GM12878 (cell line): ENCODE results near the gene MOCOS. TPM values are rescaled to one million over a fixed set of nuclear protein-coding genes. Genes with fewer than 3 reads are reported as not detected.

Source experiments
- ATAC-seq: fragments of 200-7000 bp; cut with Tn5 transposase; 3 replicates; pipeline ENCODE4 v1.9.1; 2020; ENCODE audit warnings: mild to moderate bottlenecking, moderate library complexity
- BruUV-seq: library from RNA; stranded (reverse); fragments of 400-500 nt; replicated peaks from 2 replicates; lab custom pipeline; 2021; lab: Mats Ljungman, UMichigan
- CTCF ChIA-PET: fragments of 300-600 bp; sonication (Branson Sonifier 250); formaldehyde crosslinking; extraction: SDS; loops from one replicate; lab custom pipeline; 2021; ENCODE audit warnings: inconsistent platforms; lab: Yijun Ruan, JAX
- POLR2A ChIA-PET: fragments of 350-600 bp; formaldehyde crosslinking; extraction: SDS; loops from one replicate; lab custom pipeline; 2021; ENCODE audit warnings: inconsistent platforms; lab: Charles Lee
- RAD21 ChIA-PET: fragments of 300-600 bp; sonication (Branson Sonifier 250); formaldehyde crosslinking; loops from one replicate; lab custom pipeline; 2023; ENCODE audit warnings: antibody characterized with exemption; ENCODE audit not compliant: unreplicated experiment; lab: Charles Lee
- SMC1A ChIA-PET: fragments of 300-600 bp; sonication (Branson Sonifier 250); formaldehyde crosslinking; loops from one replicate; lab custom pipeline; 2023; ENCODE audit not compliant: unreplicated experiment, uncharacterized antibody; lab: Charles Lee
- DNase-seq: peaks from one replicate; pipeline ENCODE4 v3.0.0-alpha.2; 2011; ENCODE audit warnings: low read depth, low spot score
- FAIRE-seq: peaks from 3 replicates; lab custom pipeline; 2011; peaks lifted over from hg19 to GRCh38; lab: Jason Lieb, UNC
- H2AFZ ChIP-seq: 2 replicates; pipeline ENCODE4 v1.6.0; 2011; ENCODE audit warnings: low read depth, low read length, control low read depth; ENCODE audit not compliant: control insufficient read depth
- H3K27ac ChIP-seq: 2 replicates; pipeline ENCODE4 v1.5.1; 2011; ENCODE audit warnings: control low read depth; ENCODE audit not compliant: control insufficient read depth, insufficient read depth
- H3K27me3 ChIP-seq, 2 experiments: replicated peaks in 1 of 2; 2 replicates each; pipeline versions ENCODE4 v1.6.0 to v1.6.1; 2011; ENCODE audit warnings: low read length in 1 of 2; ENCODE audit not compliant: control insufficient read depth in 2 of 2, insufficient read depth in 2 of 2
- H3K36me3 ChIP-seq, 2 experiments: 2 replicates each; pipeline ENCODE4 v1.5.1; 2011; ENCODE audit warnings: low read length in 1 of 2; ENCODE audit not compliant: control insufficient read depth in 2 of 2, insufficient read depth in 2 of 2
- H3K4me1 ChIP-seq: 2 replicates; pipeline ENCODE4 v1.6.1; 2011; ENCODE audit warnings: mild to moderate bottlenecking, low read length, moderate library complexity, mixed read lengths; ENCODE audit not compliant: control insufficient read depth, insufficient read depth
- H3K4me2 ChIP-seq: 2 replicates; pipeline ENCODE4 v1.6.0; 2011; ENCODE audit warnings: control low read depth; ENCODE audit not compliant: control insufficient read depth, insufficient read depth
- H3K4me3 ChIP-seq: fragments of 200-600 bp; sonication (generic); 2 replicates; pipeline ENCODE4 v1.5.1; 2016
- H3K79me2 ChIP-seq: 2 replicates; pipeline ENCODE4 v1.6.0; 2011; ENCODE audit warnings: low read length; ENCODE audit not compliant: control insufficient read depth, insufficient read depth
- H3K9ac ChIP-seq: 2 replicates; pipeline ENCODE4 v1.8.0; 2011; ENCODE audit warnings: low read length, control low read depth, mixed read lengths; ENCODE audit not compliant: control insufficient read depth, insufficient read depth
- H3K9me3 ChIP-seq: replicated peaks from 3 replicates; pipeline ENCODE4 v1.5.1; 2011; ENCODE audit warnings: mild to moderate bottlenecking, low read length; ENCODE audit not compliant: control insufficient read depth, insufficient read depth
- H4K20me1 ChIP-seq: 2 replicates; pipeline ENCODE4 v1.6.0; 2011; ENCODE audit not compliant: control insufficient read depth, insufficient read depth
- CEBPZ ChIP-seq: fragments of 150-350 bp; IDR thresholded peaks from 2 replicates; pipeline ENCODE4 v1.6.1; 2016; ENCODE audit warnings: low read depth, low read length
- HDGF ChIP-seq: fragments of 450-650 bp; IDR thresholded peaks from 2 replicates; pipeline ENCODE4 v1.6.1; 2016; ENCODE audit warnings: antibody characterized with exemption
- NFIC ChIP-seq: IDR thresholded peaks from 2 replicates; pipeline ENCODE4 v1.6.1; 2012; ENCODE audit warnings: low read depth, mild to moderate bottlenecking, inconsistent platforms, low read length, moderate library complexity
- POLR2AphosphoS2 ChIP-seq: IDR thresholded peaks from 2 replicates; pipeline ENCODE4 v1.6.1; 2011; ENCODE audit warnings: low read depth, mild to moderate bottlenecking, low read length, improper control_type of control experiment, moderate library complexity
- SMAD5 ChIP-seq: IDR thresholded peaks from 2 replicates; pipeline ENCODE4 v1.6.1; 2016; ENCODE audit warnings: antibody characterized with exemption, low read depth
- SMARCA5 ChIP-seq: fragments of 450-650 bp; IDR thresholded peaks from 2 replicates; pipeline ENCODE4 v1.6.1; 2017; ENCODE audit warnings: mild to moderate bottlenecking
- ZNF687 ChIP-seq: fragments of 450-650 bp; IDR thresholded peaks from 2 replicates; pipeline ENCODE4 v1.6.1; 2017; ENCODE audit warnings: mild to moderate bottlenecking, moderate library complexity
- ZSCAN29 ChIP-seq: fragments of 450-650 bp; IDR thresholded peaks from 2 replicates; pipeline ENCODE4 v1.6.1; 2017; ENCODE audit warnings: mild to moderate bottlenecking, moderate library complexity
- WGBS: methylation state at CpG from one replicate; pipeline ENCODE4 v1.1.6; 2016; ENCODE audit warnings: low lambda C conversion rate; ENCODE audit not compliant: insufficient replicate concordance, insufficient coverage; ENCODE audit errors: missing lambda C conversion rate; 5-methylcytosine and 5-hydroxymethylcytosine counted together
- in situ Hi-C: fragments of 300-500 bp; cut with MboI; formaldehyde crosslinking; loops from 9 replicates; pipeline ENCODE4 v1.14.3; 2018; ENCODE audit warnings: mixed read lengths
- intact Hi-C: fragments of 100-400 bp; cut with micrococcal nuclease; formaldehyde crosslinking; loops from one replicate; pipeline ENCODE4 v1.14.2; 2022; ENCODE audit not compliant: unreplicated experiment
- polyA plus RNA-seq, 11 experiments: library from polyadenylated mRNA; depleted of rRNA in 4 of 11; unstranded in 6 of 11; stranded (reverse) in 5 of 11; fragments of >200 nt; fragmentation: Nextera tagmentation in 4 of 11; fragmentation: Illumina TruSeq in 1 of 11; extraction: Ambion mirVana in 4 of 11; extraction: Trizol in 1 of 11; gene quantifications; 1 replicate in 1 of 11; 2 replicates in 10 of 11; pipeline versions ENCODE4 v1.2.1 to v1.2.3, GENCODE V29; 2011 to 2016; ENCODE audit warnings: inconsistent platforms in 2 of 11, missing spikeins in 2 of 11, low read depth in 1 of 11
- total RNA-seq, 4 experiments: library from RNA; depleted of rRNA in 3 of 4; stranded (reverse); fragments of >200 nt in 3 of 4; fragmentation: Illumina TruSeq in 1 of 4; extraction: Trizol in 1 of 4; gene quantifications; 2 replicates each; pipeline versions ENCODE4 v1.2.1 to v1.2.3, GENCODE V29; 2013 to 2021
- TF ChIP-seq, protein P1 (sequence below): fragments of 450-650 bp; IDR thresholded peaks from 2 replicates; pipeline ENCODE4 v1.6.1; 2016; ENCODE audit warnings: mild to moderate bottlenecking, moderate library complexity, borderline replicate concordance
- TF ChIP-seq, protein P2 (sequence below): fragments of 450-650 bp; conservative IDR thresholded peaks from 2 replicates; pipeline ENCODE4 v1.6.1; 2017; ENCODE audit warnings: mild to moderate bottlenecking, moderate library complexity

The MOCOS gene
- total and polyA plus RNA-seq, 10 of the 15 experiments (the other 5 are each of a cell fraction or from before 2014, with no cell fraction given), result 0.16 to 0.56 (median 0.33) TPM

DNA sequence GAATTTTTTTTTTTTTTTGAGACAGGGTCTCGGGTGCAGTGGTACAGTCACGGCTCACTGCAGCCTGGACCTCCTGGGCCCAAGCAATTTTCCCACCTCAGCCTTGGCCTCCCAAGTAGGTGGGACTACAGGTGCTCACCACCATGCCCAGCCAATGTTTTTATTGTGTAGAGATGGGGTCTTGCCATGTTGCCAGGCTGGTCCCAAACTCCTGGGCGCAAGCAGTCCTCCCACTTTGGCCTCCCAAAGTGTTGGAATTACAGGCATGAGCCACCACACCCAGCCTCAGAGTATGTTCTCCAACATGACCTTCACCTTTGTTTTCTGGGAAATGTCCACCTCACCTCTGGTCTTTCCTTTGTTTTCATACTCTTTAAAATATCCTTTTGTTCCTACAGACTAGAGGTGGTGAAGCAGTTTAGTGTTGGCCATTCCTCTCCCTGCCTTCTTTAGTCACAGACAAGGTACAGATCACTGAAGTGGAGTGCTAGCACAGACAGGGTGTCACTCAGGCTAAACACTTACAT lies 19.5 kb upstream of the MOCOS start:
- CTCF ChIA-PET, result no interaction called here
- Histone ChIP-seq H3K4me2 (no peak overlapping the region), H3K4me1 (no peaks in the 10 kb centered on the region), H3K79me2 (no peaks in the 10 kb centered on the region), H4K20me1 (no peaks in the 10 kb centered on the region), H3K9me3 (no peaks in the 10 kb centered on the region), H3K36me3 (peaks cover 13 to 39% of the 10 kb centered on the region in 2 experiments), H3K27me3 (no peaks in the 10 kb centered on the region), H3K9ac (no peak overlapping the region), H3K4me3 (no peak overlapping the region), H3K27ac (no peak overlapping the region), H2AFZ (no peak overlapping the region)
- intact Hi-C loops (no loop called here), in situ Hi-C loops (no loop called here)
- POLR2A ChIA-PET, result interaction anchor here (0.7 kb wide), 1 partner anchor 368 kb away, joined by 3 read pairs; no protein-coding TSS in a partner anchor
- RAD21 ChIA-PET, result no interaction called here
- ATAC-seq (no peak), DNase-seq (no peak), FAIRE-seq (no peak)
- BruUV-seq, result no TSS peak
- 97% methylated on average over 3 of the region's 3 CpGs for WGBS
- SMC1A ChIA-PET, result interaction anchor here (1.1 to 1.2 kb wide), 2 partner anchors 11 to 28 kb away, joined by 3 read pairs; no protein-coding TSS in a partner anchor
- TF ChIP-seq SMARCA5, result no peak
- TF ChIP-seq, protein P1, sequence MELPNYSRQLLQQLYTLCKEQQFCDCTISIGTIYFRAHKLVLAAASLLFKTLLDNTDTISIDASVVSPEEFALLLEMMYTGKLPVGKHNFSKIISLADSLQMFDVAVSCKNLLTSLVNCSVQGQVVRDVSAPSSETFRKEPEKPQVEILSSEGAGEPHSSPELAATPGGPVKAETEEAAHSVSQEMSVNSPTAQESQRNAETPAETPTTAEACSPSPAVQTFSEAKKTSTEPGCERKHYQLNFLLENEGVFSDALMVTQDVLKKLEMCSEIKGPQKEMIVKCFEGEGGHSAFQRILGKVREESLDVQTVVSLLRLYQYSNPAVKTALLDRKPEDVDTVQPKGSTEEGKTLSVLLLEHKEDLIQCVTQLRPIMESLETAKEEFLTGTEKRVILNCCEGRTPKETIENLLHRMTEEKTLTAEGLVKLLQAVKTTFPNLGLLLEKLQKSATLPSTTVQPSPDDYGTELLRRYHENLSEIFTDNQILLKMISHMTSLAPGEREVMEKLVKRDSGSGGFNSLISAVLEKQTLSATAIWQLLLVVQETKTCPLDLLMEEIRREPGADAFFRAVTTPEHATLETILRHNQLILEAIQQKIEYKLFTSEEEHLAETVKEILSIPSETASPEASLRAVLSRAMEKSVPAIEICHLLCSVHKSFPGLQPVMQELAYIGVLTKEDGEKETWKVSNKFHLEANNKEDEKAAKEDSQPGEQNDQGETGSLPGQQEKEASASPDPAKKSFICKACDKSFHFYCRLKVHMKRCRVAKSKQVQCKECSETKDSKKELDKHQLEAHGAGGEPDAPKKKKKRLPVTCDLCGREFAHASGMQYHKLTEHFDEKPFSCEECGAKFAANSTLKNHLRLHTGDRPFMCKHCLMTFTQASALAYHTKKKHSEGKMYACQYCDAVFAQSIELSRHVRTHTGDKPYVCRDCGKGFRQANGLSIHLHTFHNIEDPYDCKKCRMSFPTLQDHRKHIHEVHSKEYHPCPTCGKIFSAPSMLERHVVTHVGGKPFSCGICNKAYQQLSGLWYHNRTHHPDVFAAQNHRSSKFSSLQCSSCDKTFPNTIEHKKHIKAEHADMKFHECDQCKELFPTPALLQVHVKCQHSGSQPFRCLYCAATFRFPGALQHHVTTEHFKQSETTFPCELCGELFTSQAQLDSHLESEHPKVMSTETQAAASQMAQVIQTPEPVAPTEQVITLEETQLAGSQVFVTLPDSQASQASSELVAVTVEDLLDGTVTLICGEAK, result no peak
- TF ChIP-seq, protein P2, sequence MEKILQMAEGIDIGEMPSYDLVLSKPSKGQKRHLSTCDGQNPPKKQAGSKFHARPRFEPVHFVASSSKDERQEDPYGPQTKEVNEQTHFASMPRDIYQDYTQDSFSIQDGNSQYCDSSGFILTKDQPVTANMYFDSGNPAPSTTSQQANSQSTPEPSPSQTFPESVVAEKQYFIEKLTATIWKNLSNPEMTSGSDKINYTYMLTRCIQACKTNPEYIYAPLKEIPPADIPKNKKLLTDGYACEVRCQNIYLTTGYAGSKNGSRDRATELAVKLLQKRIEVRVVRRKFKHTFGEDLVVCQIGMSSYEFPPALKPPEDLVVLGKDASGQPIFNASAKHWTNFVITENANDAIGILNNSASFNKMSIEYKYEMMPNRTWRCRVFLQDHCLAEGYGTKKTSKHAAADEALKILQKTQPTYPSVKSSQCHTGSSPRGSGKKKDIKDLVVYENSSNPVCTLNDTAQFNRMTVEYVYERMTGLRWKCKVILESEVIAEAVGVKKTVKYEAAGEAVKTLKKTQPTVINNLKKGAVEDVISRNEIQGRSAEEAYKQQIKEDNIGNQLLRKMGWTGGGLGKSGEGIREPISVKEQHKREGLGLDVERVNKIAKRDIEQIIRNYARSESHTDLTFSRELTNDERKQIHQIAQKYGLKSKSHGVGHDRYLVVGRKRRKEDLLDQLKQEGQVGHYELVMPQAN, result no peak
- TF ChIP-seq ZNF687, result no peak
- no peak for TF ChIP-seq NFIC
- no peak for TF ChIP-seq CEBPZ
- TF ChIP-seq POLR2AphosphoS2, result no peak
- no peak for TF ChIP-seq HDGF
- TF ChIP-seq SMAD5, result no peak
- no peak for TF ChIP-seq ZSCAN29
